ENCODE data around the gene MPP2.
"Not testable (repeated sequence)": the region's sequence is repeated elsewhere in the genome, so short reads cannot be mapped to it uniquely, and the experiment has no call there.

Gene MPP2

GRCh38 chr17:43905400-43905984 lies 1.8 kb downstream of the MPP2 start:
- TF ChIP-seq CTCF (IDR thresholded peaks at IDR 0.05; ENCODE audit: control insufficient read depth, insufficient read depth, low read depth, low read length, missing control alignments), result no peak
- DNase-seq (ENCODE audit: low read depth), result no peak
- no peak overlapping the region for H3K4me3 ChIP-seq (ENCODE audit: control insufficient read depth, low read depth, low read length)

DNA sequence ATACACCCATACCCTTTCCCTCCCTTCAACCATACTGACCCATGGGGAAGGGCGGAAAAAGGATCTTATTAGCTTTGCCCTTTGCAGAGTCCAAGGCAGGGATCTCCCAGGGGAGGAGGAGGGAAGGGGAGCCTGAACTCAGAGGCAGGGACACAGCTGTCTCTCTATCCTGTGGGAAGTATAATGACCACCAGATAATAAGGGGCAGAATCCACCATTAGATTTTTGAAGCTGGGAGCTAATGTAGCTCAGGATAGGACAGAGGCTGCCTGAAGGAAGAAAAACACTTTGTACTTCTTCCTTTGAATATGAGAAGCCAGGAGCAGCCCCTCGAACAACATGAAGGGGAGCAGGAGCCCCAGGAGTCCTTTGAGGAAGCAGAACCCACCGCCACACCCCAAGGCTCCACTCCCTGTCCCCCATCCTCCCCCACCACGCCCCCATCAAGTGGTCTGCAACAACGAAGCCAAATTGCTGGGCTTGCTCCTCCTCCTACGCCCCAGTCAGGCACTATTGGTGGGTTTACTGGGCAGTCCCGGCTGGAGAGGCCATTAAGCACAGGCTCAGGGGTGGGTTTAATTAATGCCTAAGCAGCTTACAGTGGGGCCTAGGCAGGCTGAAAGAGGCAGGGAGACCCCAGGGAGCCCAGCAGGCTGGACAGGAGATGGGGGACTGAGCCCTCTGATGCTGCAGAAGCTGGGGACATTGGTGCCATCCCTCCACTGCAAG lies 5.3 kb downstream of the MPP2 start:
- no peak overlapping the region for H3K4me3 ChIP-seq (ENCODE audit: control insufficient read depth, low read depth, low read length)
- DNase-seq (ENCODE audit: low read depth), result no peak
- TF ChIP-seq CTCF (IDR thresholded peaks at IDR 0.05; ENCODE audit: control insufficient read depth, insufficient read depth, low read depth, low read length, missing control alignments), result no peak

DNA sequence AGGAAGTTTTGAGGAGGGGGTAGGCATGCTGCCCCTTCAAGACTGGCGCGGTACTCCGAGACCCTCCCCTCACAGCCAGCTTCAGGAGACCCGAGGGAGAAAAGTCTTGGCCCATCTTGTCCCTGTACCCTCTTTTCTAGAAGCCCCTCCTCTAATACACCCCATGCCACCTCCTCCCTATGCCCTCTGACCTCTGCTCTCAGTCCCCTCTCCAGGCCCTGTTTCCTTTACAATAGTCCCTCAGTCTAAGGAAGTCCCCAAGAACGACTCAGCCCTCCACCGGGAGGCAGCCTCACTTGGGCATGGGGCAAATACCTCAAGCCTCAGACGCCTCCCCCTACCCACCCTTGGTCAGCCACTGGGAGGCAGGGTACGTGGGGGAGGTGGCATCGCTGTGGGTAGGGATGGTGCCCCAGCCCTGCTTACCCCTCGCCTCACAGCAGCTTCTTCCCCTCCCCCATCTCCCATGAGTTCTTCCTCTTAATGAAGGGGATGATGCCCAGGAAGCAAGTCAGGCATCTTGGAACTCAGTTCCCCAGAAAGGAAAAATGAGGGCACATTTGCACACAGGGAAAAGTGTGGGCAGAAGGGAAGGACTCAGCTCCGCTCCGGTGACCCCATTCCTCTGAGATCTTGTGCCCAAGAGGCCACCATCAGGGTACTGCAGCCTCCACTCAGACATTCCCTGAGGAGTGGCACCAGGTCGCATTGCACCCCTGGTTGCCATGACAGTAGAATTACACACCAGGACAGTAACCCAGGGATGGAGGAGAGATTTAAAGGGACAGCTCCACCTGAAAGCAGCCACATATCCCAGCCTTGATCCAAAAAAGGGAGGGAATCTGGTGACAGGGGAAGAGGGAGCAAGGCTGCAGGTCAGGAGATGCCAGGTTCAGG lies 6.2 kb downstream of the MPP2 start:
- DNase-seq (ENCODE audit: low read depth), result no peak
- TF ChIP-seq CTCF (IDR thresholded peaks at IDR 0.05; ENCODE audit: control insufficient read depth, insufficient read depth, low read depth, low read length, missing control alignments), result no peak
- peak overlapping the region; percentile 31 for H3K4me3 ChIP-seq (ENCODE audit: control insufficient read depth, low read depth, low read length)

DNA sequence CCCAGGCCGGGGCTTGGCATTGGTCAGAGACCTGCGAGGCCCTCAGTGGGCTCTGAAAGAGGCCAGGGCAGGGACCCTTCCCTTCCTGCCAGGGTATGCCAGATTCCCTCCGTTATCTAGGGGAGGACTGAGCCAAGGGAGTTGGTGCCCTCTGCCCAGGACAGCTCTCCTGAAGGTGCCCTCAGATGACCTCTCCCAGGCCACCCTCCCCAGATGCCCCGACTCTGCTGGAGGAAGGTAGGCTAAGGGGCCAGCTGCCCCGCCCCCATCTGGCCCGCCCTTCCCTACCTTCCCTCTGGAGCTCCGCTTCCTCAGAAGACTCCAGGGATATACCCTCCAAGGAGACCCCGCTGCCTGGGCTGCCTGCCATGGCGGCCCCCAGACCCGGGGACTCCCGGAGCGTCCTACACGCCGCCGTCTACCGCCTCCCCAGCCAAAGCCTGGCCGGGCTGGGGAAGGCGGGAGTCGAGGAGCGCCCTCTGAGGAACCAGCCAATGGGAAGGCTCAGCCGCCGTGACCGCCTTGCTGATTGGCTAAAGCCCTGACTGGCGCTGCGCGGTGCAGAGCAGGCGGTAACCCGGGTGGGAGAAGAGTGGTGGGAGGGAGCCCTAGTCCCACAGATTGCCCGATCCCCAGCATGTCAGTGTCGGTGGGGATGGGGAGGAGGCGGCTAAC lies 7.0 kb downstream of the MPP2 start:
- no peak for TF ChIP-seq CTCF (IDR thresholded peaks at IDR 0.05; ENCODE audit: control insufficient read depth, insufficient read depth, low read depth, low read length, missing control alignments)
- no peak for DNase-seq (ENCODE audit: low read depth)
- peak overlapping the region; percentile 31 for H3K4me3 ChIP-seq (ENCODE audit: control insufficient read depth, low read depth, low read length)

- no peak overlapping the region for H3K4me3 ChIP-seq (ENCODE audit: control insufficient read depth, low read depth, low read length)
- no peak for TF ChIP-seq CTCF (IDR thresholded peaks at IDR 0.05; ENCODE audit: control insufficient read depth, insufficient read depth, low read depth, low read length, missing control alignments)
- DNase-seq (ENCODE audit: low read depth), result no peak
These were observed 8.9 kb downstream of the MPP2 start for GRCh38 chr17:43898446-43898845.

DNA sequence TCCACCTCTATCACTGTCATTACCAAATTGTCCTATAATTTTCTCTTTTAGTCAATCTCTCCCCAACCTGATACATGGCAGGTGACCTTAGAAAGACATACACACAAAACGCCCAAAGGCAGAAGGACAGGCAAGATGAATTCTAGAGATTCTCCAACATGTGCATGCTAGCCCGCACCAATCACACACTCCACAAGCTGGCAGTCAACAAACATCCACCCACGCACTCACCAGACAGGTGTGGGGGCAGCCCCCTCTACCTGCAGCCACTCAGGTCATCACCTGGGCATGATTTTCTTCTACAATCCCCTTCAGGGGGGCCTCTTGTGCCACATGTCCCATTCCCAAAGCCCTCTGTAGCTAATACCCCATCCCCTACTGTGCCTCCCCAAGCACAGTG lies 9.5 kb downstream of the MPP2 start:
- H3K4me3 ChIP-seq (ENCODE audit: control insufficient read depth, low read depth, low read length), result no peak overlapping the region
- no peak for TF ChIP-seq CTCF (IDR thresholded peaks at IDR 0.05; ENCODE audit: control insufficient read depth, insufficient read depth, low read depth, low read length, missing control alignments)
- no peak for DNase-seq (ENCODE audit: low read depth)

DNA sequence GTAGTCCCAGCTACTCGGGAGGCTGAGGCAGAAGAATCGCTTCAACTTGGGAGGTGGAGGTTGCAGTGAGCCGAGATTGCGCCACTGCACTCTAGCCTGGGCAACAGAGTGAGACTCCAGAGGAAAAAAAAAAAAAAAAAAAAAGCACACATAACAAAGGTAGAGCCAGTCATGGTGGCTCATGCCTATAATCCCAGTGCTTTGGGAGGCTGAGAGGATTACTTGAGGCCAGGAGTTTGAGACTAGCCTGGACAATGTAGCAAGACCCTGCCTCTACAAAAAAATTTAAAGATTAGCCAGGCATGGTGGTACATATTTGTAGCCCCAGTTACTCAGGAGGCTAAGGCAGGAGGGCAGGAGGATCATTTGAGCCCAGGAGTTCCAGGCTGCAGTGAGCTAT lies 12.8 kb downstream of the MPP2 start:
- not testable (repeated sequence) for DNase-seq (ENCODE audit: low read depth); H3K4me3 ChIP-seq (ENCODE audit: control insufficient read depth, low read depth, low read length)
